Esophagus muscularis mucosa (tissue), 4 donors: ENCODE measurements around the gene SLC4A4. TPM values are rescaled to one million over a fixed set of nuclear protein-coding genes. Genes with fewer than 3 reads are reported as not detected.

Source experiments
- DNase-seq: peaks from one replicate; pipeline ENCODE4 v3.0.0-alpha.2; 2017; ENCODE audit errors: extremely low spot score
- H3K27ac ChIP-seq, 4 donors: fragments of 200-600 bp; sonication (generic); replicated peaks in 1 of 4; 1 replicate in 3 of 4; 2 replicates in 1 of 4; pipeline ENCODE4 v1.5.1; 2016 to 2019; ENCODE audit warnings: mild to moderate bottlenecking in 1 of 4
- H3K27me3 ChIP-seq, 4 donors: fragments of 200-600 bp; sonication (generic); one replicate each; pipeline versions ENCODE4 v1.5.1 to v1.6.0; 2016 to 2019
- H3K36me3 ChIP-seq, 4 donors: fragments of 200-600 bp; sonication (generic); one replicate each; pipeline ENCODE4 v1.5.1; 2016 to 2019
- H3K4me1 ChIP-seq, 4 donors: fragments of 200-600 bp; sonication (generic); one replicate each; pipeline ENCODE4 v1.5.1; 2016 to 2019
- H3K4me3 ChIP-seq, 4 donors: fragments of 200-600 bp; sonication (generic); 1 replicate in 2 of 4; 2 replicates in 2 of 4; pipeline ENCODE4 v1.5.1; 2016 to 2019; ENCODE audit warnings: mild to moderate bottlenecking in 4 of 4, moderate library complexity in 1 of 4
- H3K9me3 ChIP-seq, 4 donors: fragments of 200-600 bp; sonication (generic); 1 replicate in 3 of 4; 2 replicates in 1 of 4; pipeline ENCODE4 v1.5.1; 2016 to 2019
- EP300 ChIP-seq: sonication (generic); formaldehyde crosslinking; IDR thresholded peaks from one replicate; pipeline ENCODE4 v1.6.1; 2017; ENCODE audit warnings: antibody characterized with exemption
- POLR2A ChIP-seq: fragments of 450-650 bp; IDR thresholded peaks from one replicate; pipeline ENCODE4 v1.6.1; 2017; ENCODE audit warnings: antibody characterized with exemption, moderate library complexity, mild to moderate bottlenecking, low read depth
- POLR2AphosphoS5 ChIP-seq, 2 donors: sonication (generic); formaldehyde crosslinking; IDR thresholded peaks; one replicate each; pipeline ENCODE4 v1.6.1; 2017; ENCODE audit warnings: antibody characterized with exemption in 2 of 2
- WGBS: methylation state at CpG from one replicate; pipeline ENCODE4 v1.1.5; 2018; 5-methylcytosine and 5-hydroxymethylcytosine counted together
- intact Hi-C: fragments of 100-400 bp; cut with DNase I; formaldehyde crosslinking; loops from one replicate; pipeline ENCODE4 v1.15.1; 2023
- total RNA-seq, 4 donors: library from RNA; depleted of rRNA; stranded (reverse); fragments of >200 nt; gene quantifications; one replicate each; pipeline versions ENCODE4 v1.1.0 to v1.2.1, GENCODE V29; 2016
- TF ChIP-seq, protein P1 (sequence below), 3 experiments: fragments of 200-600 bp in 2 of 3; fragments of 450-650 bp in 1 of 3; sonication (generic) in 2 of 3; IDR thresholded peaks; one replicate each; pipeline ENCODE4 v1.5.1; 2017 to 2019; ENCODE audit warnings: antibody characterized with exemption in 3 of 3, mild to moderate bottlenecking in 2 of 3, moderate library complexity in 1 of 3

Gene SLC4A4
- total RNA-seq, 4 donors from 2014 or later = 1.2 to 4.8 (median 2.7) TPM

DNA sequence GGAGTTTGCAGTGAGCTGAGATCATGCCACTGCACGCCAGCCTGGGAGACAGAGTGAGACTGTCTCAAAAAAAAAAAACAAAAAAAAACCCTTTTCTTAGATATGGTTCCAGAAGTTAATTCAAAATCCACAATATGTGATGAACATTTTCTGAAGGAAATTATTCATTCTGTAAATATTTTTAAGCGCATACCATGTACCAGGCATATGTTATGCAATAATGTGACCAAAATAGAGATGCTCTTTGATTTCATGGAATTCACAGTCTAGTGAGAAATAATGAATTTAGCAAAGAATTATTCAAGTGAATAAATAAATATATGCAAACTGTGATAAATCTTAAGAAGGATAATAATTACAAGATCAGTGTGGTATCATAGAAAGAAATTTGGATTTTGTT lies 270.3 kb downstream of the SLC4A4 start:
- no peaks in the 10 kb centered on the region for H3K4me1 ChIP-seq
- no peaks in the 10 kb centered on the region for H3K9me3 ChIP-seq
- 97% methylated on average over 2 of the region's 2 CpGs for WGBS
- intact Hi-C loops = no loop called here
- peaks cover 0 to 3% (median 0%) of the 10 kb centered on the region in 4 donors for H3K27me3 ChIP-seq
- DNase-seq = no peak
- TF ChIP-seq POLR2A (no peak), EP300 (no peak)
- TF ChIP-seq, protein P1, sequence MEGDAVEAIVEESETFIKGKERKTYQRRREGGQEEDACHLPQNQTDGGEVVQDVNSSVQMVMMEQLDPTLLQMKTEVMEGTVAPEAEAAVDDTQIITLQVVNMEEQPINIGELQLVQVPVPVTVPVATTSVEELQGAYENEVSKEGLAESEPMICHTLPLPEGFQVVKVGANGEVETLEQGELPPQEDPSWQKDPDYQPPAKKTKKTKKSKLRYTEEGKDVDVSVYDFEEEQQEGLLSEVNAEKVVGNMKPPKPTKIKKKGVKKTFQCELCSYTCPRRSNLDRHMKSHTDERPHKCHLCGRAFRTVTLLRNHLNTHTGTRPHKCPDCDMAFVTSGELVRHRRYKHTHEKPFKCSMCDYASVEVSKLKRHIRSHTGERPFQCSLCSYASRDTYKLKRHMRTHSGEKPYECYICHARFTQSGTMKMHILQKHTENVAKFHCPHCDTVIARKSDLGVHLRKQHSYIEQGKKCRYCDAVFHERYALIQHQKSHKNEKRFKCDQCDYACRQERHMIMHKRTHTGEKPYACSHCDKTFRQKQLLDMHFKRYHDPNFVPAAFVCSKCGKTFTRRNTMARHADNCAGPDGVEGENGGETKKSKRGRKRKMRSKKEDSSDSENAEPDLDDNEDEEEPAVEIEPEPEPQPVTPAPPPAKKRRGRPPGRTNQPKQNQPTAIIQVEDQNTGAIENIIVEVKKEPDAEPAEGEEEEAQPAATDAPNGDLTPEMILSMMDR (IDR thresholded peaks at IDR 0.05) = no peak
- no peak overlapping the region for H3K4me3 ChIP-seq
- no peak overlapping the region for H3K27ac ChIP-seq
- no peaks in the 10 kb centered on the region for H3K36me3 ChIP-seq

DNA sequence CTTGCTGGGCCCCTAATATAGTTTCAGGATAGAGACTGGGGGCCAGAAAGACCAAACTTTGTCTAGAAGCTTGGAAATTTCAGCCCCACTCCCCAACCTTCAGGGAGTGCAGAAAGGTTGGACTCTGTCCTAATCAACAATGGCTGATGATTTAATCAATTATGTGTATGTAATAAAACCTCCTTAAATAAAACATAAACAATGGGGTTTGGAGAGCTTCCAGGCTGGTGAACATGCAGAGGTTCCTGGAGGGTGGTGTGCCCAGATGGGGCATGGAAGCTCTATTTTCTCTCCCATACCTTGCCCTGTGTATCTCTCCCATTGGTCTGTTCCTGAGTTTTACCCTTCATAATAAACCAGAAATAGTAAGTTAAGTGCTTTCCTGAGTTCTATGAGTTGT lies 270.8 kb downstream of the SLC4A4 start:
- Histone ChIP-seq H3K4me3 (no peak overlapping the region), H3K27me3 (peaks cover 0 to 3% (median 0%) of the 10 kb centered on the region in 4 donors), H3K27ac (no peak overlapping the region), H3K36me3 (no peaks in the 10 kb centered on the region), H3K9me3 (no peaks in the 10 kb centered on the region), H3K4me1 (no peaks in the 10 kb centered on the region)
- TF ChIP-seq POLR2AphosphoS5 (IDR thresholded peaks at IDR 0.05) (no peak), EP300 (no peak), POLR2A (no peak)
- TF ChIP-seq, protein P1 (IDR thresholded peaks at IDR 0.05) = no peak
- intact Hi-C loops = no loop called here
- no peak for DNase-seq

DNA sequence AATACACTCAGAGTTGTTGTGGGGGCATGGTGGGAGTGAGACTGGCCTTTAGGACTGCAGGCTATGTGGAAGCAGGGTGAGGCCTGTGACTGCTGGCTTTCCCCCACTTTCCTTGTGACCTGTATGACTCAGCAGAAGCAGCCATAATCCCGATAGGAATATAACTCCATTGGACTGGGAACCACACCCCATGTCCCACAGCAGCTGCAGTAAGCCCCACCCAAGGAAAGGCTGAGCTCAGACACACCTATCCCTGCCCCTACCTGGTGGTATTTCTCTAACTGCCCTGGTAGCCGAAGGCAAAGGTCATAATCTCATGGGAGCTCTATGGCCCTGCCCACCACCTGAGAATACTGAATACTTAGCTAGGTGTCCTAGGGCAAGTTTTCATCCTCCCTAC lies 275.8 kb downstream of the SLC4A4 start:
- no peaks in the 10 kb centered on the region for H3K27me3 ChIP-seq
- no CpG with 5 or more reads among the region's 2 CpGs for WGBS

DNA sequence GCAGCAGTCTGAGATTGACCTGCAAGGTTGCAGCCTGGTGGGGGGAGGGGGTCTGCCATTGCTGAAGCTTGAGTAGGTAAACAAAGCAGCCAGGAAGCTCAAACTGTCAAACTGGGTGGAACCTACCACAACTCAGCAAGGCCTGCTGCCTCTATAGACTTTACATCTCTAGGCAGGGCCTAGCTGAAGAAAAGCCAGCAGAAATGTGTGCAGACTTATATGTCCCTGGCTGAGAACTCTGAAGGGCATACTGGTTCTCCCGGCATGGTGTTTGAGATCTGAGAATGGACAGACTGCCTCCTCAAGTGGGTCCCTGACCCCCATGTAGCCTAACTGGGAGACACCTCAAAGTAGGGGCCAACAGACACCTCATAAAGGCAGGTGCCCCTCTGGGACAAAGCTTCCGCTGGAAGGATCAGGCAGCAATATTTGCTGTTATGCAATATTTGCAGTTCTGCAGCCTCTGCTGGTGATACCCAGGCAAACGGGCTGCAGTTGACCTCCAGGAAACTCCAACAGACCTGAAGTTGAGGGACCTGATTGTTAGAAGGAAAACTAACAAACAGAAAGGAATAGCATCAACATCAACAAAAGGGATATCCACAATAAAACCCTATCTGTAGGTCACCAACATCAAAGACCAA lies 277.5 kb downstream of the SLC4A4 start:
- no peak for TF ChIP-seq EP300
- TF ChIP-seq, protein P1 (IDR thresholded peaks at IDR 0.05) = no peak
- no peak for TF ChIP-seq POLR2A
- TF ChIP-seq POLR2AphosphoS5 (IDR thresholded peaks at IDR 0.05) = no peak
- no peaks in the 10 kb centered on the region for H3K27me3 ChIP-seq
- intact Hi-C loops = no loop called here
- WGBS = 97% methylated on average over 3 of the region's 3 CpGs
- H3K9me3 ChIP-seq = peaks cover 0 to 15% (median 2%) of the 10 kb centered on the region in 4 donors
- H3K27ac ChIP-seq = no peak overlapping the region
- no peak overlapping the region for H3K4me3 ChIP-seq
- H3K4me1 ChIP-seq = no peaks in the 10 kb centered on the region
- DNase-seq = no peak
- H3K36me3 ChIP-seq = no peaks in the 10 kb centered on the region

More for the DNA sequence above, 275.8 kb downstream of the SLC4A4 start:
- intact Hi-C loops = no loop called here
- DNase-seq = no peak
- H3K36me3 ChIP-seq = no peaks in the 10 kb centered on the region
- H3K4me3 ChIP-seq = no peak overlapping the region
- no peaks in the 10 kb centered on the region for H3K4me1 ChIP-seq
- TF ChIP-seq, protein P1 (IDR thresholded peaks at IDR 0.05) = no peak
- TF ChIP-seq POLR2AphosphoS5 (IDR thresholded peaks at IDR 0.05) (no peak), EP300 (no peak), POLR2A (no peak)
- no peak overlapping the region for H3K27ac ChIP-seq
- H3K9me3 ChIP-seq = peaks cover 0 to 7% (median 0%) of the 10 kb centered on the region in 4 donors
